GM19467 (cell line): Measurements from ENCODE around the gene IFNL3.
"Not testable (repeated sequence)": the region's sequence is repeated elsewhere in the genome, so short reads cannot be mapped to it uniquely, and the experiment has no call there.

Experiments used
- ATAC-seq: cut with Tn5 transposase; IDR thresholded peaks from one replicate; pipeline ENCODE4 v1.9.1; 2021; ENCODE audit warnings: mild to moderate bottlenecking, moderate library complexity; ENCODE audit not compliant: unreplicated experiment

IFNL3 gene

DNA sequence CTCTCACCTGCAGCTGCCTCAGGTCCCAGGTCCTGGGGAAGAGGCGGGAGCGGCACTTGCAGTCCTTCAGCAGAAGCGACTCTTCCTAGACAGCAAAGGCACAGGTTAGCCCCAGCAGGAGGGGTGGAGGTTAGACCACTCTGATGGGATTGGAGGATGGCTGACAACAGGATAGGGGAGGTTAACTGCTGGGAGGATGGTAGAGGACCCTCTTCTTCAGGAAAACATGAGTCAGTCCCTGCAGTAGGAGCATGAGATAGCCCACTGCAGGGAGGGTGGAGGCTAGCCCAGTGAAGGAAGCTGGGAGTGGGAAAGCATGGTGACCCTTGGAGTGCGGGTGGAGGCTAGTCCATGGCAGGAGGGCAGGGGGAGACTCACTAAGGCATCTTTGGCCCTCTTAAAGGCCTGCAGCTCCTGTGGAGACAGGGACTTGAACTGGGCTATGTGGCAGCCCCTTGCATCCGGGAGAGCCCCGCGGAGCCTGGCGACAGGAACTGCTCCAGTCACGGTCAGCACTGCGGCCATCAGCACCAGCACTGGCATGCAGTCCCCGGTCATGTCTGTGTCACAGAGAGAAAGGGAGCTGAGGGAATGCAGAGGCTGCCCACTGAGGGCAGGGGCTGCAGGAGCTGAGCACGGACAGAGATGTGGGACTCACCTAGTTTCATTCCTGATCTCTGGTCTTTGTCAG, at the start of gene IFNL3:
Gene IFNL3 (minus strand): TSS at position 597 of the 691 bp plus-strand sequence. CDS start 39 bp downstream, at position 558.
- ATAC-seq, result not testable (repeated sequence)

- ATAC-seq, result no peak
Measured at GRCh38 chr19:39293394-39293793, 48.6 kb upstream of the IFNL3 start.

- no peak for ATAC-seq
Measured at GRCh38 chr19:39284032-39284431, 39.2 kb upstream of the IFNL3 start.

GRCh38 chr19:39282021-39282420, 37.2 kb upstream of the IFNL3 start:
- no peak for ATAC-seq

GRCh38 chr19:39277598-39277997, 32.8 kb upstream of the IFNL3 start:
- ATAC-seq, result no peak

DNA sequence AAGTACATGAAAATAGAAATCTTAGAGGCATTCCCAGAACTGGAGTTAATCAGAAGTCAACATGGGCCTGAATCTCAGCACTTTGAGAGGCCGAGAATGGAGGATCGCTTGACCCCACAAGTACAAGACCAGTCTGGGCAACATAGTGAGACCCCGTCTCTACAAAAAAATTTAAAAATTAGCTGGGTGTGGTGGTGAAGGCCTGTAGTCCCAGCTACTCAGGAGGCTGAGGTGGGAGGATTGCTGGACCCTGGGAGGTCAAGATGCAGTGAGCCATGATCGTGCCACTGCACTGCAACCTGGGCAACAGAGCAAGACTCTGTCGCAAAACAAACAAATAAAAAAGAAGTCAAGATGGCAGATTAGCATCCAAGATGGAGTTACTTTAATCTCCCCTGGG, 31.9 kb upstream of the IFNL3 start:
- no peak for ATAC-seq

DNA sequence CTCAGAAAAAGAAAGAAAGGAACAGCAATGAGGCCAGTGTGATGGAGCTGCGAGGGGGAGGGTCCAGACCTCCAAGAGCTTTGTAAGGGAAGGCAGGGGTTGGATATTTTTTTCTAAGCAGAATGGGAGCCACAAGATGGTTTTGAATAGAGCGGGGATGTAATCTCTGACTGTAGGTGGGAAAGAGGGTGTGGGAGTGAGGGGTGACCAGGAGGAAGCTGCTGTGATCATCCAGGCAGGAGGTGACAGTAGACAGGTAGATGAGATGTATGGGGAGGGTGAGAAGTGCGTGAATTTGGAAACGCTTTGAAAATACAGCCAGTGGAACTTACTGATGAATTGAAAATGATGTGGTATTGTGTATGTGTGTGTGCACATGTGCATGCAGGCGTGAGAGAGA, 30.8 kb upstream of the IFNL3 start:
- ATAC-seq, result no peak

GRCh38 chr19:39273859-39274258, 29.1 kb upstream of the IFNL3 start:
- ATAC-seq, result not testable (repeated sequence)

- ATAC-seq, result no peak
Measured at GRCh38 chr19:39270036-39270871, 25.4 kb upstream of the IFNL3 start.

DNA sequence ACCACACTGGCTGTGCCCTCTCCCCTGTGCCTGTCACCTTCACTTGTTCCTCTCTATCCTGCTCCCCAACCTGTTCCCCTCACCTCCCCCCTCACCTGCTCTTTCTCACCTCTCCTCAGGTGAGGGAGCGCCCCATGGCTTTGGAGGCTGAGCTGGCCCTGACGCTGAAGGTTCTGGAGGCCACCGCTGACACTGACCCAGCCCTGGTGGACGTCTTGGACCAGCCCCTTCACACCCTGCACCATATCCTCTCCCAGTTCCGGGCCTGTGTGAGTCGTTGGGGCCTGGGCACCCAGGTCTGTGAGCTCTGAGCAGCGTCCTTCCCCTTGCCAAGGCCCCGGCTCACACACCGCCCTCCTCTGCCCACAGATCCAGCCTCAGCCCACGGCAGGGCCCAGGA, 24.6 kb upstream of the IFNL3 start:
- ATAC-seq, result not testable (repeated sequence)

DNA sequence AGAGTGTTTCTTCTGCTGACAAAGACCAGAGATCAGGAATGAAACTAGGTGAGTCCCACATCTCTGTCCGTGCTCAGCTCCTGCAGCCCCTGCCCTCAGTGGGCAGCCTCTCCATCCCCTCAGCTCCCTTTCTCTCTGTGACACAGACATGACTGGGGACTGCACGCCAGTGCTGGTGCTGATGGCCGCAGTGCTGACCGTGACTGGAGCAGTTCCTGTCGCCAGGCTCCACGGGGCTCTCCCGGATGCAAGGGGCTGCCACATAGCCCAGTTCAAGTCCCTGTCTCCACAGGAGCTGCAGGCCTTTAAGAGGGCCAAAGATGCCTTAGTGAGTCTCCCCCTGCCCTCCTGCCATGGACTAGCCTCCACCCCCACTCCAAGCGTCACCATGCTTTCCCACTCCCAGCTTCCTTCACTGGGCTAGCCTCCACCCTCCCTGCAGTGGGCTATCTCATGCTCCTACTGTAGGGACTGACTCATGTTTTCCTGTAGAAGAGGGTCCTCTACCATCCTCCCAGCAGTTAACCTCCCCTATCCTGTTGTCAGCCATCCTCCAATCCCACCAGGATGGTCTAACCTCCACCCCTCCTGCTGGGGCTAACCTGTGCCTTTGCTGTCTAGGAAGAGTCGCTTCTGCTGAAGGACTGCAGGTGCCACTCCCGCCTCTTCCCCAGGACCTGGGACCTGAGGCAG, 23.9 kb upstream of the IFNL3 start:
- ATAC-seq, result not testable (repeated sequence)

DNA sequence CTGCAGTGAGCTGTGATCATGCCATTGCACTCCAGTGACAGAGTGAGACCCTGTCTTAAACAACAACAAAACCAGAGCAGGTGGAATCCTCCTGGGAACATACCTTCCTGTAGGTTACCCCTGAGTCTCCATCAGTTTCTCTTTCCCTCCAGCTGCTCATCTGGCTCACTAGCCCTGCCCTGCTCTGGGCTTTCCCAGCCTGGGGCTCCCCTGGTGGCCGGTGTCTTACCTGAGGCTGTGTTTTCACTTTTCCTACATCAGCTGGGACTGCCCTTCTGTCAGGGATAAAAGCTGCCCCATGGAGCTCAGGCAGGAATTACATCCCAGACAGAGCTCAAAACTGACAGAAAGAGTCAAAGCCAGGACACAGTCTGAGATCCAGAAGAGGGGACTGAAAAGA, 23.3 kb upstream of the IFNL3 start, which contains the start of gene IFNL2:
Gene IFNL2 (plus strand): TSS at position 312 of the 400 bp plus-strand sequence. CDS start 173 bp downstream, outside the sequence.
- ATAC-seq, result not testable (repeated sequence)

DNA sequence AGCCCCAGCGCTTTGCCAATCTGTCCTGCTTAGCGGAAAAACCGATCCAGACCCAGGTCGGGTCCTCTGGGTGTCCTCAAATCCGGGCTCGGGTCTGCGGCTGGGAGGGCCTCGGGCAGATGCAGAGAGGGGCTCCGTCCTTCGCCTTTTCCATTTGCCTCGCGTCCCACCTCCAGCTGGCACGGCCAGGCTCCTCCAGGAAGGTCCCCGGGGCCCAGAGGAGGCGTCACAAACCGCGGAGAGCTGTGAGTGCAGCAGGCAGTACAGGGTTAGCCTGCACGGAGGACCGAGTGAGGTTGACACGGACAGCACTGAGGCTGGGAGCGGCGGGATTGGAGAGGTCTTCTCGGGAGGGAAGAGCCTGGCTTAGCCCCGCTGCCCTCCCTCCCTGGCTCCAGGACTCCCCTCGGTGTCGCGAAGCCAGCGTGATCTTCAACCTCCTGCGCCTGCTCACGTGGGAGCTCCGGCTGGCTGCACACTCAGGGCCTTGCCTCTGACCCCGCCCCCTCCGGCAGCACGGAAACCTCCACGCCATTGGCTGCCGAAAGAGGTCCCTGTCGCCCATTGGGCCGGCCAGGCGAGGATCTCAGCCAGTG, 20.6 kb upstream of the IFNL3 start:
- no peak for ATAC-seq

- ATAC-seq, result no peak
Measured at GRCh38 chr19:39264306-39265290, 19.8 kb upstream of the IFNL3 start.

DNA sequence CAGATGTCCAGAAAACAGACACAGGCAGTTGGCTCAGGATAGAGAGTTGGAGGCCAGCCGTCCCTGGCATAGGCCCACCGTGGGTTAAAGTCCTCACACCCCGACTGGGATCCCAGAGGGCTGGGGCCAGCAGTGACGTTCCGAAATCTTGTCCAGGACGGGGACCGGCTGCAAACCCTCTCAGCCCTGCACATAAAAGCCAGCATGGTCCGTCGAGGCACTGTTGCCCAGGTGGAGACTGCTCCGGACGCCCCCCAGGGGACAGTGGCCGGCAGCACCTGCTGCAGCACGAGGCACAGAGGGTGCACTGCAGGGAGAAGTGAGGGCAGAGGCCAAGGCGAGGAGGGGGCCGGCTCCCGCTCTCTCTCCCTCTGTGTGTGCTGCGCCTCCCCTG, 19.1 kb upstream of the IFNL3 start:
- ATAC-seq, result no peak

DNA sequence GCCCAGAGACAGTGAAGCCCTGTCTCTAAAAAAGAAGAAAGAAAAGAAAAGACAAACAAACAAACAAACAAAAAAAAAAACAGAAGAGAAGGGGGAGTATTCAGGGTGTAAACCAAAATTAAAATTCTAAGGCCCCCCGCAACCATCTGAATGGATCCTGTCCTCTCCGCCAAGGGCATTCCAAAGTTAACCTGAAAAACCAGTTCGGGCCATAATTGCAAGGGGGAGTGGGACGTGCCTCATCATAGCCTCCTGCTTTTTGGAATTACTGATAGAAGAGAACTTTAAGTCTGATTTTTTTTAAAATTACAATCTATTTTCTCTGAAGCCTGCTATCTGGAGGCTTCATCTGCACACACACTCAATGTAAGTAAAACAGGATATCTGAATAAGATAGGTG, 17.7 kb upstream of the IFNL3 start:
- ATAC-seq, result no peak

- no peak for ATAC-seq
Measured at GRCh38 chr19:39261704-39262103, 16.9 kb upstream of the IFNL3 start.

GRCh38 chr19:39257227-39257626, 12.4 kb upstream of the IFNL3 start:
- ATAC-seq, result no peak

- no peak for ATAC-seq
Measured at GRCh38 chr19:39254531-39255345, 9.9 kb upstream of the IFNL3 start.
